Measurements from ENCODE around the gene ACKR3.

ACKR3 gene

GRCh38 chr2:236569573-236569973, at the start of gene ACKR3:
ACKR3 (plus strand) TSS chr2:236569825; CDS start chr2:236580466, 10,641 bp downstream.
- Histone ChIP-seq H3K36me3 (ENCODE audit: insufficient read depth, low read length) (no peaks in the 10 kb centered on the region), H3K4me1 (ENCODE audit: insufficient read depth, low read length) (peaks cover 31% of the 10 kb centered on the region), H3K9me3 (ENCODE audit: control insufficient read depth, insufficient read depth, low read length) (no peaks in the 10 kb centered on the region), H3K9ac (ENCODE audit: low read depth, low read length) (peak within 1 kb of the TSS; percentile 56; the same call in 1 of the 2 replicates)

DNA sequence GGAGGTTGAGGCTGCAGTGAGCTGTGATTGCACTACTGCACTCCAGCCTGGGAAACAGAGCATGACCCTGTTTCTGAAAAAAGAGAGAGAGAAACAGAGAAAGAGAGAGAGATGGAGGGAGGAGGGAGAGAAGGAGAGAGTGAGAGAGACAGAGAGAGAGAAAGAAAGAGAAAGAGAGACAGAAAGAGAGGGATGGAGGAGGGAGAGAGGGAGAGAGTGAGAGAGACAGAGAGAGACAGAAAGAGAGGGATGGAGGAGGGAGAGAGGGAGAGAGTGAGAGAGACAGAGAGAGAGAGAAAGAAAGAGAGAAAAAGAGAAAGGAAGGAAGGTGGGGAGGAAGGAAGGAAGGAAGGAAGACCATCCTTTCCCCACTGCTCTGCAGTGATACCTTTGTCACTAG, 48.1 kb upstream of the ACKR3 start:
- Histone ChIP-seq H3K4me1 (ENCODE audit: insufficient read depth, low read length) (no peaks in the 10 kb centered on the region), H3K36me3 (ENCODE audit: insufficient read depth, low read length) (no peaks in the 10 kb centered on the region), H3K9ac (ENCODE audit: low read depth, low read length) (no peak overlapping the region)

DNA sequence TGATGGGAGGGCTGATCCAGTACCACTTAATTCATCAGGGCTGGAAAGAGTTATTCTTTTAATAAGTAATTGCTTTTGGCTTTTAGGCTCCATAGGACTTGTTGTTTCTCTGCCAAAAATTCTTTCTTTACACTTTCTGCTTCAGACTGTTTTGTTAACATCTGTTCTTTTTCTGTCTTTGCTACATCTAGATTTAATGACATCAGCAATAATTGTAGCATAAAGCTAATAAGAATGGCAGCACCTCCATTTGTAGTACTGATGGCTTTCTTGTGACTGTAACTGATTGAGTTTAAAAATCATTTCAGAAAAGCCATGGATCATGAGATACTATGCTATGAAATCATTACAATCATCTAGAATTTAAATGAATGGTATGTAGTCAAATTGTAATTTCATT, 46.4 kb upstream of the ACKR3 start:
- H3K9ac ChIP-seq (ENCODE audit: low read depth, low read length), result no peak overlapping the region
- H3K4me1 ChIP-seq (ENCODE audit: insufficient read depth, low read length), result no peaks in the 10 kb centered on the region
- H3K36me3 ChIP-seq (ENCODE audit: insufficient read depth, low read length), result no peaks in the 10 kb centered on the region
- H3K9me3 ChIP-seq (ENCODE audit: control insufficient read depth, insufficient read depth, low read length), result no peaks in the 10 kb centered on the region

More for the DNA sequence above, 48.1 kb upstream of the ACKR3 start:
- H3K9me3 ChIP-seq (ENCODE audit: control insufficient read depth, insufficient read depth, low read length), result no peaks in the 10 kb centered on the region

- Histone ChIP-seq H3K9me3 (ENCODE audit: control insufficient read depth, insufficient read depth, low read length) (no peaks in the 10 kb centered on the region), H3K36me3 (ENCODE audit: insufficient read depth, low read length) (no peaks in the 10 kb centered on the region), H3K9ac (ENCODE audit: low read depth, low read length) (no peak overlapping the region), H3K4me1 (ENCODE audit: insufficient read depth, low read length) (no peaks in the 10 kb centered on the region)
Observed at GRCh38 chr2:236525411-236525997, 44.1 kb upstream of the ACKR3 start.

GRCh38 chr2:236526455-236527158, 43.0 kb upstream of the ACKR3 start:
- H3K9me3 ChIP-seq (ENCODE audit: control insufficient read depth, insufficient read depth, low read length), result no peaks in the 10 kb centered on the region
- no peaks in the 10 kb centered on the region for H3K36me3 ChIP-seq (ENCODE audit: insufficient read depth, low read length)
- H3K4me1 ChIP-seq (ENCODE audit: insufficient read depth, low read length), result no peaks in the 10 kb centered on the region
- no peak overlapping the region for H3K9ac ChIP-seq (ENCODE audit: low read depth, low read length)

DNA sequence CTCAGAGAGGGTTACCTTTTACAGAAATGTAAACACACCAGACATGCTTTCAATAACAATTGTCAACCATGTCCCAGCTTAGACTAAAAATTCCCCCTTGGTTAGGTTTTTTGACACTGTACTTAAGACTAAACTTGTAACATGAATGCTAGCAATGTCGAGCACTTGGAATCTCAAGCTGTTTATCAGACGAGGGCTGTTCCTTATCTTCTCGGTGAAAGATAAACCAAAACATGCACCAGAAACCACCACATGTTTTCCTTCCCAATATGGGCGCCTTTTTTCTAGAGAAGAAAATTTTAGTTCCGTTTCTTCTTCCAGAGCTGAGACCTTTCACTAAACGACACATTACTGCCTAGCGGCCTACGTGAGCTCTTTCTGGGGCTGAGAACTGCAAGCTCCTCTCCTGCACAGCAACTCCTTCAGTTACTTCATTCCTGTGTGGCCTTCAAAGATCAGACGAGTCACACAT, 42.4 kb upstream of the ACKR3 start:
- Histone ChIP-seq H3K9me3 (ENCODE audit: control insufficient read depth, insufficient read depth, low read length) (no peaks in the 10 kb centered on the region), H3K36me3 (ENCODE audit: insufficient read depth, low read length) (no peaks in the 10 kb centered on the region), H3K4me1 (ENCODE audit: insufficient read depth, low read length) (no peaks in the 10 kb centered on the region), H3K9ac (ENCODE audit: low read depth, low read length) (no peak overlapping the region)

DNA sequence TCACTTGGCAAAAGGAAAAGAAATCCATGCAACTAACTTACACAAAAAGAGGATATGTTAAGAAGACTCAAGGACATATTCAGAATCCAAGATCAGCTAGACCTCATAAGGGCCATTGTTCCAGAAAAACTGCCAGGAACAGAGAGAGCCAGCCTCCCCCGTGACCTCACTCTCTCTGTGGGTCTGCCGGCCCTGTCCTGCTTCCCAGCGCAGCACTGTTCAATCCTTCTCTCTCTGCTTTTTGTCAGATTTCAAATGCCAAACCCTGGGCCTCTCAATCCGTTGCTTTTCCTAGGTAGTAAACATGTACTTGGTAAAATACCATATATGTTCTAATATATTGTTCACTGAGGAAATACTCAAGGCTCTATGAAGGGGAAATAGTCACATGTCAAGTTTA, 40.0 kb upstream of the ACKR3 start:
- Histone ChIP-seq H3K9me3 (ENCODE audit: control insufficient read depth, insufficient read depth, low read length) (no peaks in the 10 kb centered on the region), H3K36me3 (ENCODE audit: insufficient read depth, low read length) (no peaks in the 10 kb centered on the region), H3K4me1 (ENCODE audit: insufficient read depth, low read length) (no peaks in the 10 kb centered on the region), H3K9ac (ENCODE audit: low read depth, low read length) (no peak overlapping the region)

DNA sequence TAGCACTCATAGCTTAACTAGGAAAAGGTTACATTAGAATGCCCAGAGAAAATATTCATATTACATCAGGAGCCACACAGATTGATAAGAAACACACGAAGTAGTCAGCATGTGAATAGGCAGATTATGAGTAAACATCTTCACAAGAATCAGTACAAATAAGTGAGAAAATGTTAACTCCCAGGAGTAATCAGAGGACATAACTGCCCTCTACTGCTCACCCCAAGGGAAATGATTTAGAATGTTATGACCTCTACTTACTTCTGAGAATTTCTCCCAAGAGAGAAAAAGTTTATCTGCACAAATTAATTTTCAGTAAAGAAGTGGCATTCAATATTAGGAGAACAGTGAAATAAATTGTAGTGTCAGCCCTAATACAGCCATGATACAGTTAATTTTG, 39.1 kb upstream of the ACKR3 start:
- Histone ChIP-seq H3K36me3 (ENCODE audit: insufficient read depth, low read length) (no peaks in the 10 kb centered on the region), H3K9me3 (ENCODE audit: control insufficient read depth, insufficient read depth, low read length) (no peaks in the 10 kb centered on the region), H3K9ac (ENCODE audit: low read depth, low read length) (no peak overlapping the region), H3K4me1 (ENCODE audit: insufficient read depth, low read length) (no peaks in the 10 kb centered on the region)

DNA sequence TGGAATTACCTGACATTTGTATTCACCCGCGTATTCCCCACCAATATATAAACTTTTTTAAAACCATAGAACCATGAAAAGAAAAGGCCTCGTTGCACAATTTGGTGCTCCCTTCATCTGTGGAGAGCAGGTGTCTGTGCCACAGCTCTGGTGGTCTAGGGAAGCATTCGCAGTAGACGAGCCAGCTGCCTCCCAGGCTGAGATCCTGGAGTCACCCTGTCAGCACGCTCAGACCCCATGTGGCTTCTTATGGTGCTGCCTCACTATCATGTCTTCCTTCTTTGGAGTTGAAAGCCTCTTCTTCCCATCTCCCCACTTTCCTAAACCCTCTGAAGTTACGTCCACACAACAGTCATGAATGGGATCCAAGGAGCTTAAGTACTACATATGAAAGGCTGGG, 38.4 kb upstream of the ACKR3 start:
- H3K4me1 ChIP-seq (ENCODE audit: insufficient read depth, low read length), result no peaks in the 10 kb centered on the region
- no peaks in the 10 kb centered on the region for H3K36me3 ChIP-seq (ENCODE audit: insufficient read depth, low read length)
- no peak overlapping the region for H3K9ac ChIP-seq (ENCODE audit: low read depth, low read length)
- no peaks in the 10 kb centered on the region for H3K9me3 ChIP-seq (ENCODE audit: control insufficient read depth, insufficient read depth, low read length)

DNA sequence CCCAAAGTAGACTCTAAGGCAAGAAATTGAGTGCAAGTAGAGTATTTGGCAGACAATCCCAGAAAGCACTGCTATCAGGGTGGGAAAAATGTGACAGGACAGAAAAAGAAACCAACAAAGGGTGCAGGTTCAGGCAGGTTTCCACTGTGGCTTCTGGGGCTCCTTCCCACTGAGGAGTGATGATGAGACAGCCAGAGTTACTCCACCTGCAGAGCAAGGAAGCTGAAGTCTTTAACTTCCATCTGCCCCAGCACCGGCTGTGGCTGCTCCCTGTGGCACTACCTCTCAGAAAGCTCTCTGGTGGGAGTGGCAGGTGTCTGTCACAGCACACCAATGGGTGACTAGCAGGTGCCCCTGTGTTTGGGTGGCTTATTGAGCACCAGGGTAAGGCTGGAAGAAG, 37.6 kb upstream of the ACKR3 start:
- Histone ChIP-seq H3K4me1 (ENCODE audit: insufficient read depth, low read length) (no peaks in the 10 kb centered on the region), H3K36me3 (ENCODE audit: insufficient read depth, low read length) (no peaks in the 10 kb centered on the region), H3K9ac (ENCODE audit: low read depth, low read length) (no peak overlapping the region), H3K9me3 (ENCODE audit: control insufficient read depth, insufficient read depth, low read length) (no peaks in the 10 kb centered on the region)

DNA sequence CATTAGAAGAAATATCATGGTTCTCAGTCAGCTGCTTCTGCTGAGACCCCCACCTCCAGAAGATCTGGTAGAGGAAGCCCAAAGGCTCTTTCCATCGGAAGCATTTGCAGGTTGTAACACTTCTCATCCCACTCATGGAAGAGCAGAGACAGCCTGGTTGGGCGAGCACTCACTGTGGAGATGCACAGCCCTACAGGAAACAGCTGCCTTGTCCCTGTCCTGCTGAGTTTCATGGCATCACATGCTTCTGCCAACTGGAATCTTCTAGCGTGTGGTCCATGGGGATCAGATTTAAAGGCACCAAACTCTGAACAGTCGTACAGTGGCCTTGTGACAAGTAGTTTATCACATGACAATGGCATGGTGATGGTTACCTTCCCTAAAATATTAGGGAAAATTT, 36.3 kb upstream of the ACKR3 start:
- H3K9me3 ChIP-seq (ENCODE audit: control insufficient read depth, insufficient read depth, low read length), result no peaks in the 10 kb centered on the region
- no peak overlapping the region for H3K9ac ChIP-seq (ENCODE audit: low read depth, low read length)
- no peaks in the 10 kb centered on the region for H3K4me1 ChIP-seq (ENCODE audit: insufficient read depth, low read length)
- H3K36me3 ChIP-seq (ENCODE audit: insufficient read depth, low read length), result no peaks in the 10 kb centered on the region

GRCh38 chr2:236535024-236535423, 34.6 kb upstream of the ACKR3 start:
- no peak overlapping the region for H3K9ac ChIP-seq (ENCODE audit: low read depth, low read length)
- H3K9me3 ChIP-seq (ENCODE audit: control insufficient read depth, insufficient read depth, low read length), result no peaks in the 10 kb centered on the region
- H3K36me3 ChIP-seq (ENCODE audit: insufficient read depth, low read length), result no peaks in the 10 kb centered on the region
- H3K4me1 ChIP-seq (ENCODE audit: insufficient read depth, low read length), result no peaks in the 10 kb centered on the region

DNA sequence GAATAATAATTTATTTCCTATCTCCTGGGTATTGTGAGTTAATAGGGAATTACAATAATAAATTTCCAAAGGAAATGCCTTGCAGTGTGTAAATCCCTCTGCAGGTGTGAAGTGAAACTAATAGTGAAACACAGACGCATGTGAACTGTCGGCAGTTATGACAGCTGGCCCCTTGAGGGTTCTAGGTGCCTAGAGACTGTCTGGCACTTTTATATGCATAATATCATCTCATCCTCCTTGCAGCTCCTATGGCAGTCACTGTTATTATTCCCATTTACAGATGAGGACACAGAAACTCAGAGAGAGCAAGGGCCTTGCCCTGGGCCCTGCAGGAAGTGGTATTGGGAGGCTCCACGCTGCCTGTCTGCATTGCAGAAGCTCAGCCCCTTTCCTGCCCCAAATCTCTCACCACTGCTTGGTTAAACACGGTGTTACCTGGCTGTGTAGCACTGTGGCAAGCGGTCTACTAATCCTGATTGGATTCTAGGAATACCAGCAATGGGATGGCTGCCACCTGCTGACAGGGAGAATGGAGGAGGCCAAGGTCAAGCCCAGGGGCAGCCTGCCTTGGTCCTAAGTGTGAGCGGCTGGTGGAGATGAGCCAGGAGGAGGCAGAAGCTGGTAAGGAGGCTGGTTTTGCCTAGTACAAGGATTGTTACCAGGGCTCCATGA, 32.8 kb upstream of the ACKR3 start:
- H3K9ac ChIP-seq (ENCODE audit: low read depth, low read length), result no peak overlapping the region
- H3K4me1 ChIP-seq (ENCODE audit: insufficient read depth, low read length), result no peaks in the 10 kb centered on the region
- no peaks in the 10 kb centered on the region for H3K9me3 ChIP-seq (ENCODE audit: control insufficient read depth, insufficient read depth, low read length)
- no peaks in the 10 kb centered on the region for H3K36me3 ChIP-seq (ENCODE audit: insufficient read depth, low read length)

DNA sequence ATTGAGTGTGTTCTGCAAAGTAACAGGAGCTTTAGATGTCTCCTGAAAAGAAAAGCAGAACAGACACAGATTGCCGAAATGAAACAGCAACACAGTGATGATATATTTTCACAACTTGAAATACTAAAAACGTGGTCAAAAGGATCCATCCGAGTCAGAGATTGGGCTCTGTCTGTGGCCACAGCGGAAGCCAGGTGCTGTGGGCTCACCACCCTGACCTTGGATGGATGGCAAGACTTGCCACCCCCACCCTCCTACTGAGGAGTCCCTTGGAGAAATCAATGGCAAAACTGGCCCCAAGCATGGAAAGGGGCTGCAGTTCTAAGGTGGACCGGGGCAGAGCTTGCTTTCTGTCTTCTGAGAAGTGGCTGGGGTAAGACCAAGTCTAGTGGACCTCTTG, 31.4 kb upstream of the ACKR3 start:
- Histone ChIP-seq H3K36me3 (ENCODE audit: insufficient read depth, low read length) (no peaks in the 10 kb centered on the region), H3K9me3 (ENCODE audit: control insufficient read depth, insufficient read depth, low read length) (no peaks in the 10 kb centered on the region), H3K4me1 (ENCODE audit: insufficient read depth, low read length) (no peaks in the 10 kb centered on the region), H3K9ac (ENCODE audit: low read depth, low read length) (no peak overlapping the region)

- H3K4me1 ChIP-seq (ENCODE audit: insufficient read depth, low read length), result no peaks in the 10 kb centered on the region
- no peak overlapping the region for H3K9ac ChIP-seq (ENCODE audit: low read depth, low read length)
- H3K36me3 ChIP-seq (ENCODE audit: insufficient read depth, low read length), result no peaks in the 10 kb centered on the region
- H3K9me3 ChIP-seq (ENCODE audit: control insufficient read depth, insufficient read depth, low read length), result no peaks in the 10 kb centered on the region
Observed at GRCh38 chr2:236541008-236541562, 28.5 kb upstream of the ACKR3 start.

All from ES-I3 (cell line).